Neural crest cell (in vitro differentiated cells): ENCODE results near the gene CDH16. TPM values are rescaled to one million over a fixed set of nuclear protein-coding genes. Genes with fewer than 3 reads are reported as not detected.

ENCODE experiments used
- DNase-seq: peaks from one replicate; pipeline ENCODE4 v3.0.0; 2021; ENCODE audit warnings: low read depth, mixed read lengths, low spot score
- H3K27ac Mint-ChIP-seq: one replicate; pipeline ENCODE4 v1.8.0; 2021; ENCODE audit warnings: mild to moderate bottlenecking, mixed read lengths; ENCODE audit not compliant: unreplicated experiment
- H3K27me3 Mint-ChIP-seq: 2 replicates; pipeline ENCODE4 v1.8.0; 2021; ENCODE audit warnings: low read depth, mild to moderate bottlenecking, mixed read lengths
- H3K36me3 Mint-ChIP-seq: 2 replicates; pipeline ENCODE4 v1.8.0; 2021; ENCODE audit warnings: low read depth, mild to moderate bottlenecking, mixed read lengths
- H3K4me1 Mint-ChIP-seq: 2 replicates; pipeline ENCODE4 v1.8.0; 2021; ENCODE audit warnings: mixed read lengths
- H3K4me3 Mint-ChIP-seq: one replicate; pipeline ENCODE4 v1.8.0; 2021; ENCODE audit warnings: mild to moderate bottlenecking, mixed read lengths
- H3K9me3 Mint-ChIP-seq: 2 replicates; pipeline ENCODE4 v1.8.0; 2021; ENCODE audit warnings: mixed read lengths
- total RNA-seq: library from RNA; stranded (reverse); gene quantifications from 2 replicates; pipeline ENCODE4 v1.2.1, GENCODE V29; 2021
- TF ChIP-seq, protein P1 (sequence below): fragments of 200-600 bp; sonication (generic); conservative IDR thresholded peaks from 2 replicates; pipeline ENCODE4 v1.5.0; 2021; ENCODE audit warnings: antibody characterized with exemption, mild to moderate bottlenecking

The CDH16 gene
- total RNA-seq, 1 donor from 2014 or later: not detected

DNA sequence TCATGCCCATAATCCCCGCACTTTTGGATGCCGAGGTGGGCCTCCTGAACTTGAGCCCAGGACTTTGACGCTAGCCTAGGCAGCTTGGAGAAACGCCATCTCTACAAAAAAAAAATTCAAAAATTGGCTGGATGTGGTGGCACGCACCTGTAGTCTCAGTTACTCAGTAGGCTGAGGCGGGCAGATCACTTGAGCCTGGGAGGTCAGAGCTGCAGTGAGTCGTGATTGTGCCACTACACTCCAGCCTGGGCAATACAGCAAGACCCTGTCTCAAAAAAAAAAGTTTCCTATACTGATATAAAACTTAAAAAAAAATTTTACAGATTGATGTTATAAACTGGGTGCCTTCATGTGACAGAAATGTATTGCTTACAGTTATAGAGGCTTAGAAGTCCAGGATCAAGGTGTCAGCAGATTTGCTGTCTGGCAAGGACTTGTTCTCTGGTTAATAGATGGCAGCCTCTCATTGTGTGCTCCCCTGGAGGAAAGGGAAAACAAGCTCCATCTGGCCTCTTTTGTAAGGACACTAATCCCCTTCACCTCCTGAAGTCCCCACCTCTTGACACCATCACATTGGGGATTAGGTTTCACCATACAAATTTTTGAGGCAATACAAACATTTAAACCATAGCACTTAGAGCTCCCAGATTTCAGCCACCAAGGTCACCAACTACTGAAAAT lies 33.9 kb upstream of the CDH16 start:
- Mint-ChIP-seq H3K9me3 (no peaks in the 10 kb centered on the region), H3K4me1 (no peaks in the 10 kb centered on the region), H3K36me3 (no peaks in the 10 kb centered on the region), H3K27ac (no peak overlapping the region), H3K4me3 (no peak overlapping the region), H3K27me3 (peaks cover 45% of the 10 kb centered on the region)
- TF ChIP-seq, protein P1, sequence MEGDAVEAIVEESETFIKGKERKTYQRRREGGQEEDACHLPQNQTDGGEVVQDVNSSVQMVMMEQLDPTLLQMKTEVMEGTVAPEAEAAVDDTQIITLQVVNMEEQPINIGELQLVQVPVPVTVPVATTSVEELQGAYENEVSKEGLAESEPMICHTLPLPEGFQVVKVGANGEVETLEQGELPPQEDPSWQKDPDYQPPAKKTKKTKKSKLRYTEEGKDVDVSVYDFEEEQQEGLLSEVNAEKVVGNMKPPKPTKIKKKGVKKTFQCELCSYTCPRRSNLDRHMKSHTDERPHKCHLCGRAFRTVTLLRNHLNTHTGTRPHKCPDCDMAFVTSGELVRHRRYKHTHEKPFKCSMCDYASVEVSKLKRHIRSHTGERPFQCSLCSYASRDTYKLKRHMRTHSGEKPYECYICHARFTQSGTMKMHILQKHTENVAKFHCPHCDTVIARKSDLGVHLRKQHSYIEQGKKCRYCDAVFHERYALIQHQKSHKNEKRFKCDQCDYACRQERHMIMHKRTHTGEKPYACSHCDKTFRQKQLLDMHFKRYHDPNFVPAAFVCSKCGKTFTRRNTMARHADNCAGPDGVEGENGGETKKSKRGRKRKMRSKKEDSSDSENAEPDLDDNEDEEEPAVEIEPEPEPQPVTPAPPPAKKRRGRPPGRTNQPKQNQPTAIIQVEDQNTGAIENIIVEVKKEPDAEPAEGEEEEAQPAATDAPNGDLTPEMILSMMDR: no peak
- no peak for DNase-seq

DNA sequence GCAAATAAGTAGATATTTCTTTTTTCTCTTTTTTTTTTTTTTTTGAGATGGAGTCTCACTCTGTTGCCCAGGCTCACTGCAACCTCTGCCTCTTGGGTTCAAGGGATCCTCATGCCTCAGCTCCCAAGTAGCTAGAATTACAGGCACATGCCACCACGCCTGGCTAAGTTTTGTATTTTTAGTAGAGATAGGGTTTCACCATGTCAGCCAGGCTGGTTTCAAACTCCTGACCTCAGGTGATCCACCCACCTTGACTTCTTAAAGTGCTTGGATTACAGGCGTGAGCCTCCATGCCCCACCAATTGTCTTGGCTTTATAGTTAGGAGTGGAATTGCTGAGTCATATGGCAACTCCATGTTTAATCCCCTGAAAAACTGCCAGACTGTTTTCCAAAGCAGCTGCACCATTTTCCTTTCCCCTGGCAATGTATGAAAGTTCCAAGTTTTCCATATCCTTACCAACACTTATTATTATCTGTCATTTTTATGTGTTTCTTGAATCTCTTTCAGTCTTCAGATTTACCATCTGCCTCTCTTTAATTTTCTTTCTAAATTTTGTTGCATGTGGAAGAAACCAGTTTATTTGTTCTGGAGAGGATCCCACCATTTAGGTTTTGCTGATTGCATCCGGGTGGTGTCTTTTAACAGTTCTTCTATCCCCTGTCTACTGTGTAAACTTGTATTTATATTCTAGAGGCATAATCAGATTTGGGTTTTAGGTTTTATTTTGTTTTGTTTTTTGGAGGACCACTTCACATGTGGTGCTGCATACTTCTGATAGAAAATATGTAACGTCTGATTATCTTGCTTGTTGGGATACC lies 32.5 kb upstream of the CDH16 start:
- Mint-ChIP-seq H3K4me1 (no peaks in the 10 kb centered on the region), H3K9me3 (no peaks in the 10 kb centered on the region), H3K27me3 (peaks cover 44% of the 10 kb centered on the region), H3K27ac (no peak overlapping the region), H3K36me3 (no peaks in the 10 kb centered on the region), H3K4me3 (no peak overlapping the region)
- DNase-seq: no peak
- TF ChIP-seq, protein P1: no peak

DNA sequence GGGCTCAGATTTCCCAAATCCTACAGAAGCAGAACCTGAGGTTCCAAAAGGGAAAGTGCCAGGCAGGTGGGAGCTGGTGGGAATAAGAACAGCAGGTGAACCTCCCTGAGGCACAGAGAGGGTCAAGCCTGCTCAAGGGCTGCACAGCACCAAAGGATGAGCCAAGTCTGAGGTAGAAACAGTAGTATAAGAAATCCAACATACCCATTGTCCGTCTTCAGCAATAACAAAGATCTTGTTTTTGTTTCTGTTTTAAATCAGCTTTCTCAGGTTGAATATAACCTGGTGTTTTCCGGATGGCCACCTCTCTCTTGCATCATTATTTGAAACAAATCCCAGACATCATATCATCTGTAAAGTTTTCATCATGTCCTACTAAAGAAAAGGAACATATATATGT lies 31.8 kb upstream of the CDH16 start:
- H3K4me3 Mint-ChIP-seq: no peak overlapping the region
- H3K36me3 Mint-ChIP-seq: no peaks in the 10 kb centered on the region
- H3K27ac Mint-ChIP-seq: no peak overlapping the region
- DNase-seq: no peak
- no peaks in the 10 kb centered on the region for H3K4me1 Mint-ChIP-seq
- H3K27me3 Mint-ChIP-seq: peaks cover 42% of the 10 kb centered on the region
- no peaks in the 10 kb centered on the region for H3K9me3 Mint-ChIP-seq
- TF ChIP-seq, protein P1: no peak

DNA sequence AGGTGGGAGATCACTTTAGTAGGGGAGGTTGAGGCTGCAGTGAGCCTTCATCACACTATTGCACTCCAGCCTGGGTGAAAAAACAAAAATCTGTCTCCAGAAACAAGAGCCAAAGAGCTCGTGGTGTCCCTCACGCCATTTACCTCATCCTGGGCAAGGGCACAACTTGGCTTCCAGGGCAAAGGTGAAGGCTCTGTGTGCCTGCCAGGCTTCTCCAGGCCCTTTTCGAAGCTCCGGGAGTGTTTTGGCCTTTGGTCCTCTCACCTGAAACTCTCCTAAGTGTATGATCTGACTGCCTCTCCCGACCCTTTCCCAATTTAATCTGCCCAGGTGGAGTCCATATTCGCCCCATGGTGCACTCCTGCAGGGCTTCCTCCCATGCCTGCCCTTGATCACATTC lies 30.8 kb upstream of the CDH16 start:
- Mint-ChIP-seq H3K36me3 (no peaks in the 10 kb centered on the region), H3K9me3 (no peaks in the 10 kb centered on the region), H3K4me1 (no peaks in the 10 kb centered on the region), H3K27ac (no peak overlapping the region), H3K4me3 (no peak overlapping the region), H3K27me3 (peaks cover 38% of the 10 kb centered on the region)
- no peak for DNase-seq
- TF ChIP-seq, protein P1: no peak

DNA sequence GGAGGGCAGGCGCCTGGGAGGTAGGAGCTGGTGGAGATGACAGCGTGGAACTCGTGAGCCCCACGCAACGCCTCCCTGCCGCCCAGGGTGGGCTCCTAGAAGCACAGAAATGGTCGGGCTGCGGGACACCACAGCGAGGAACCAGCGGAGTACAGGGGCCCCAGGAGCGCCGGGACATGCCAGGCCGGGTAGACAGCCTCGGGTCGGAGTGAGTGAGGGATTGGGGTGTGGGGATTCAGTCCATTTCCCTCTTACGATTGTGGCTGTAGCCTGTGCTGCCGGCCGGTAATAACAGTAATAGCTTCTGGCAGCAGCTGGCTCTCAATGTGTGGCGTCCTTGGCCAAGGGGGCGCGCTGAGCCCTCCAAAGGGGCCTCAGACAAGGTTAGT lies 30.1 kb upstream of the CDH16 start:
- Mint-ChIP-seq H3K27ac (no peak overlapping the region), H3K4me3 (no peak overlapping the region), H3K4me1 (no peaks in the 10 kb centered on the region), H3K27me3 (peaks cover 34% of the 10 kb centered on the region), H3K36me3 (no peaks in the 10 kb centered on the region), H3K9me3 (no peaks in the 10 kb centered on the region)
- TF ChIP-seq, protein P1: no peak
- no peak for DNase-seq
